HG03159 (cell line): ENCODE data around the gene ACTR2.
A peak's percentile ranks its signal among the peaks of the same experiment; 100 is the strongest.
"Not testable (repeated sequence)": the region's sequence is repeated elsewhere in the genome, so short reads cannot be mapped to it uniquely, and the experiment has no call there.

Source experiments
- ATAC-seq: cut with Tn5 transposase; IDR thresholded peaks from one replicate; pipeline ENCODE4 v1.9.1; 2021; ENCODE audit warnings: mild to moderate bottlenecking, moderate library complexity; ENCODE audit not compliant: unreplicated experiment

Gene ACTR2

DNA sequence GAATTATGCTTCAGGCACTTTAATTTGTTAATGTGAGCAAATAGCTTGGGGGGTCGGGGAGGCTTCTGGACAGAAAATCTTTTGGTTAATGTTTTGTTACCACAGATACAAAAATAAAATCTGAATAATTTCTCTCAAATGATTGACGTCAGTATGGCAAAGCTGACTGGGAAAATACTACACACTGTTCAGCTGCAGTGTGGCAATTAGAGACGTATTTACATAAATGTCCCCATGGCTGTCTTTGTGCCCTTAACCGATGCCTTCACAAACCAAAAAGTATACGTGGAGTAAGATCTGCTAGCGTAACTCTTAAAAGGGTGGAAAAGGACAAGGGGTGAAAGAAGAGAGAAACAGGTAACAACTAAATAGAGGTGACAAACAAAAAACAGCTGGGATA lies 83.4 kb downstream of the ACTR2 start:
- ATAC-seq: no peak

DNA sequence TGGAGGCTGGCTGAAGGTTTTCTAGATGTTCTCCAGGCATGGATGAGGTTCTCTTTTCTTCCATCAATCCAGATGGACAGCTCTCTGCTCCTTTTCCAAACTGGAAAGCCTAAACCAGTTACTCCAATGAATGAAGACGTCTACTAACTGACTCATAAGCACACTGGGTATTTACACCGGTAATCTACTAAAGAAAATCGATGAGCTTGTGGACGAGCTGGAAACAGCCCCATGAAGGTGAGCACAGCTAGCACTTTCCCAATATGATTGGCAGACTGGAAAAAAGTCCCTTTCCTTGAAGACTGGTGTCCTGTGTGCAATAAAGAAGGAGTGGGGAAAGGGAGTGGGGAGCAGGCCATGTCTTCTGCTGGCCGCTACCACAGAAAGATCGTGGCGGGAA lies 84.0 kb downstream of the ACTR2 start:
- no peak for ATAC-seq

DNA sequence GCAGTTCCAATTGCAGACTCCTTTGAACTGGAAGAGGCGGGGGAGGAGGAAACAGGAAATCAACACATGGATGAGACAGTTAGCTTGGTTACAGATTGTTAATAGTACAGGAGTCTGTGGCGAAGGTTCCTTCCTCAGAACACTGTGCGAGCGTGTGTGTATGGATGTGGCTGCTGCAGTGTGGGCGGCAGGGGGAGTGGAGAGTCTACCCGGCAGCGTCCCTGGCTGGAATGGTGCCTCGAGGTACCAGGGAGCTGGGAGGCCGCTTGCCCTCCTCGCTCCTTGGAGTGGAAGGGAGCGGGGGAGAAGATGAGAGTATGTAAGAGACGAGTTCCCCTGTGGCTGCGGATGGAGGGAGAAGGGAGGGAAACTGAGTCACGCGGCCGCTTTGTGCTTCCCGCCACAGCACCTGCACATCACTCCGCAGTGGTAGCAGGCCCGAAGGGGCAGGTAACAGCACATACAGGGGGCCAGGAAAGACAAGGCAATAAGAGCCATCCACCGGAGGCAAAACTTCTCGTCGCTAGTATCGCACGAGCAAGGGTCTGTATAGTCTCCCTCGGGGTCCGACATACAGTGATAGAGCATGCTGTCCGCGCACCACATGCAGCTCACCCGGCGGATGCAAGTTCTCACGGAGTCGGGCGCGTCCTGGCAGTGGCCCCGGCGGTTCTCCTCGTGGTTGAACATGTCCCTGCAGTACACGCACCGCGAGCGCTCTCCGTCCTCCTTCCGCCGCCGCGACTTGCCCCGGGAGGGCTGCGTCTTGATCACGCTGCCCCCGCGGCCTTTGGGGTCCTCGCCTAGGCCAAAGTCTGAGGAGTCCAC lies 85.7 kb downstream of the ACTR2 start:
- ATAC-seq: no peak

DNA sequence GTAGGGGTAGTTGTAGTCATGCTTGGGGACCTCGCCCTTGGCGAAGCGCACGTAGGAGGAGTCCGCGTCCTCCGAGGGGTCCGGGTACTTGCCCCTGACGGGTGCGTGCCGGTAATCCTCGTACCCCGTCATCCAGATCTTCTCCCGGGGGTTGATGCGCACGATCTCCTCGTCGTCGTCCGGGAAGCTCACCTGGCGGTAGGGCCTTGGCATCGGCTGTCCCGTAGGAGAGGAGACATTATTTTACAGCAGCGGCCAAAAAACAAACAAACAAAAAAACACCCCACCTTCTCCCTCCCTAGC lies 86.3 kb downstream of the ACTR2 start:
- ATAC-seq: no peak

DNA sequence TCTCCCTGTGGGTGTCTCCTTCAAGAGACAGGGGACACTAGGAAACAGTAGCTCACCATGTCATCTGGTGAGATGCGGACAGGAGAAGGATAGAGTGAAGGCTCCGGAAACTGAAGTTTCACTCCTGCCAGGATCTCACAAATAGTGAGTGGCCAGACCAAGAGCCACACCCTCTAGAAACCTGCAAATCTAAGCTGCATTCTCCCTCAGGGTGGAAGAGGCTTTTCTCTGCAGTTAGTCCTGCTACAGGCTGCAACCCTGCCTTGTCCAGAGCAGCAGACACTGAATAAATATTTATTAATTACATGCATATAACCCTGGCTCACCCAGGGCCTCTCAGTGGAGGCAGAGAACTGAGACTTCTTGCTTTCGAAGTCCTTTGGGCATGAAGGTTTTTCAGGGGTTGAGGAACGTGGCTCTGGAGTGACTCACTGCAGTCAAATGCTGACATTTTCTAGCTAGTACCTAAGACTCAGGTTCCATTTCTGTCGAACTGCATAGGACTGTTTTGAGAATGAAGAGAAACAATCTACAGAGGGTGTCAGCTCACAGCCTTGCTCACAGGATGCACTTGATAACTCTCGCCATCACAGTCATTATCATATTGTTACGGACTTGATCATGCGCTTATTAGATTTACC lies 87.3 kb downstream of the ACTR2 start:
- no peak for ATAC-seq

DNA sequence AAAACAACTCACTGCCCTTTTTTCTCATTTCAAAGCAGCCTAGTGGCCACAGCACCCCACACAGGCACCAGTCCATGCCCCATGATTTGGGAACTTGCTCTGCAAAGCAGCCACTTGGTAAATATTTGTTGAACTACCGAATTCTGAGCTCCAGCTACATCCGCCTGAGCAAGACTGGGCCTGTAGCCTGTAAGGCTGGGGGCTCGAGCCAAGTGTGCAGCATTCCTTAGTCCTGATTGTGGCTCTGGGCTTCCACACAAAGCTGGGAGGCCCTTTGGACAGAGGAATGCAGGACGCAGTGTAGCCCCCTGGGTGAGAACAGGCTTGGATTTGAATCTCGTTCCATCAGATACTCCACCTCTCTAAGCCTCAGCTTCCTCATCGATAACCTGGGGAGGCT lies 88.4 kb downstream of the ACTR2 start:
- no peak for ATAC-seq

DNA sequence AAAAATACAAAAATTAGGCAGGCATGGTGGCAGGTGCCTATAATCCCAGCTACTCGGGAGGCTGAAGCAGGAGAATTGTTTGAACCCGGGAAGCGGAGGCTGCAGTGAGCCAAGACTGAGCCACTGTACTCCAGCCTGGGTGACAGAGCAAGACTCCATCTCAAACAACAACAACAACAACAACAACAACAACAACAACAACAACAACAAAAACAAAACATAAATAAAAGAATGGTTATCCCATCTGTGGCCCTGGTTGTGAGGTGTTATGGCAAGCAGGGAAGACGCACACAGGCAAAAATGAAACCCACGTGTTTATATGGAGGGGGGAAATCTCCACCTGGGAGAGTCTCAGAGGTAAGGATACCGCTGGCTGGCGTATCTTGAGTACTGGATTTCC lies 89.7 kb downstream of the ACTR2 start:
- ATAC-seq: not testable (repeated sequence)

DNA sequence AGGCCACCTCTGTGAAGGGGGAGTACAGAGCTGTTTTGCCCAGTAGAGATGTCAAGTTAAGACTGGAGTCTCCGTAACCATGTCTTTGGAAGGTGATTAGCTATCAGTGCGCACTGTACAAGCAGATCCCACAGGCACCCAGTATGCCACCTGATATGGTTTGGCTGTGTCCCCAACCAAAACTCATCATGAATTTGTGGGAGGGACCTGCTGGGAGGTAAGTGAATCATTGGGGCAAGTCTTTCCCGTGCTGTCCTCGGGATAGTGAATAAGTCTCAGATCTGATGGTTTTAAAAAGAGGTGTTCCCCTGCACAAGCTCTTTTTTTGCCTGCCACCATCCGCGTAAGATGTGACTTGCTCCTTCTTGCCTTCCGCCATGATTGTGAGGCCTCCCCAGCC lies 90.2 kb downstream of the ACTR2 start:
- ATAC-seq: no peak

DNA sequence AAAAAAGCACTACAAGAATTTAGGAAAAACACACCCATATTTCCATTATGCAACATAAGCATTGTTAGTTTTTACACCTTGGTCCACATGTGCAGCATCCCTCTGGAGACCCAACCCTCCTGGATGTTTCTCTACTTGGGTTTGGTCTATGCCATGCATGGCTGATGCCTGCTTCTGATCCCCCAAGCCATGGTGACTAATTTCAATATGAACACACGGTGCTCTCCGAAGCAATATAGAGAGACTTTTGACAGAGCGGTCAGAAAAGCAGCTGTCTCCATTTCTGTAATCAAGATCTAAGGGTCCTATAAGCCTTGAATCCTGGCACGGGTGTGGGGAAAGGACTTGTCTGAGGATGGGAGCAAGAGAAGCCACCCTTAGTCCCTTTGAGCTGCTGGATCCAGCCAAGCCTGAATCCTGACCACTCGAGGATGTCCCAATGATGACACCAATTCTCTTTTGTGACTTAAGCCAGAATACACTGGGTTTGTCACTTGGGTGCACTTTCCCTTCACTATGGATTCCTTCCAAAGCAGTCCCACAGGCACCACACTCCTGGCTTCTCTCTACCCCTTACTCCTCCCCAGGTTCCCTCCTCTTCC lies 91.5 kb downstream of the ACTR2 start:
- no peak for ATAC-seq

DNA sequence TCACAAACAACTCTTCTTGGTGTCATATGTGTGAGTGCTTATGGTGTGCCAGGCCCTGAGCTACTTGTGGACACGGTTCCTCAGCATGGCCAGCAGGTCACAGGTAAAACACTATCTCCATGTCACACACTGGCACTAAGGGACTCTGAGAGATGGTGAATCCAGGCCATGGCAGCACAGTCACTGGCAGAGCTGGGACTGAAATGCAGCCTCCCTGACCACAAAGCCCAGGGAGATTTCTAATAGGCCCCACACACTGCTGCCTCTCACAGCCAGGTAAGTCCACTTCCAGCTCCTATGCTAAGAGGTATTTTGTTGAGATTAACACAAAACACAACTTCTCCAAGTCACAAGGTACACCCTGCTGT lies 92.0 kb downstream of the ACTR2 start:
- no peak for ATAC-seq

DNA sequence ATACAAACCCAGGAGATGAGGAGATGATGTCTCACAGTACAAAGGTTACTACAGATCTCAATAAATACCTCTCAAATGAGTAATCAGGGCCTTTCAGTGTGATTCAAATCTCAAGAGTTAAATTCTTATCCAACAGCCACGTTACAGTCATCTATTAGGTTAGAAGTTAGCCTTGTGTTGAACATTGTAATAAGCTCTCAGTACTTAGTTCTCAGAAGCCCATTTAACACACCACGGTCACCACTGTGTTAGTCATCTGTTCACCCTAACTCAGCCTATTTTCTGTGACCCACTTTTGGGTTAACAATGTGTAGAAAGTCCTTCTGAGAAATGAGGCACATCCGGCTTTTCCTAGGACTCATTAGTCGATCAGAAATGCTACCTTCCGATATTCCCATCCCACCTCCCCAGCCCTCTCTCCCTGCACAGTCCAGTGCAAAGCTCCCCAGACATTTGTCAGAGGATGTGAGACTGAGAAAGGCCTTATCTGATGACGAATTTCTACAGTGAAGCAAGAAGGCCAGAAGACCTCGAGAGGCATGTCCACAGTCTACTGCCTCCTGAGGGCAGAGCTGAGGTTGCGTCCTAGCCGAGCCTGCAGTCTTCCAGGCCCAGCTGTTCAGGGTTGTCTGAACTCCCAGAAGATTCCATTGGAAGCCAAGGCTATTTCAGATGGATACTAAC lies 92.6 kb downstream of the ACTR2 start:
- ATAC-seq: peak; percentile 73
